Activated CD4-positive, alpha-beta T cell treated with anti-CD3 and anti-CD28 coated beads for 36 hours (primary cell): Measurements from ENCODE around the gene CACNA2D3. TPM values are rescaled to one million over a fixed set of nuclear protein-coding genes. Genes with fewer than 3 reads are reported as not detected.

Experiments used
- ATAC-seq: fragments of 200-7000 bp; cut with Tn5 transposase; one replicate; pipeline ENCODE4 v1.10.0; 2021; ENCODE audit warnings: mild to moderate bottlenecking, moderate library complexity
- CTCF ChIA-PET: fragments of 350-600 bp; sonication (Branson Sonifier 250); formaldehyde crosslinking; loops from one replicate; lab custom pipeline; 2021; ENCODE audit warnings: antibody characterized with exemption; lab: Charles Lee
- POLR2A ChIA-PET: fragments of 350-600 bp; sonication (Branson Sonifier 250); formaldehyde crosslinking; loops from one replicate; lab custom pipeline; 2021; ENCODE audit warnings: antibody characterized with exemption, inconsistent platforms; lab: Charles Lee
- DNase-seq: peaks from one replicate; pipeline ENCODE4 v3.0.0-alpha.2; 2020
- H3K27ac Mint-ChIP-seq: one replicate; pipeline ENCODE4 v1.8.0; 2021; ENCODE audit warnings: mixed read lengths
- H3K27me3 Mint-ChIP-seq: one replicate; pipeline ENCODE4 v1.8.0; 2021; ENCODE audit warnings: mixed read lengths
- H3K36me3 Mint-ChIP-seq: one replicate; pipeline ENCODE4 v1.8.0; 2021; ENCODE audit warnings: low read depth, mixed read lengths
- H3K4me1 Mint-ChIP-seq: one replicate; pipeline ENCODE4 v1.8.0; 2021; ENCODE audit warnings: mixed read lengths
- H3K4me3 Mint-ChIP-seq: one replicate; pipeline ENCODE4 v1.8.0; 2021; ENCODE audit warnings: mild to moderate bottlenecking, moderate library complexity, mixed read lengths
- H3K9me3 Mint-ChIP-seq: one replicate; pipeline ENCODE4 v1.8.0; 2021; ENCODE audit warnings: low read depth, mixed read lengths
- intact Hi-C, 2 experiments: fragments of 100-400 bp; cut with DNase I in 1 of 2; cut with micrococcal nuclease in 1 of 2; formaldehyde crosslinking; loops; one replicate each; pipeline versions ENCODE4 v1.14.2 to v1.15.1; 2022 to 2024; cut with DNase I, micrococcal nuclease
- total RNA-seq, 2 experiments: library from RNA; stranded (reverse); gene quantifications; one replicate each; pipeline ENCODE4 v1.2.3, GENCODE V29; 2021

CACNA2D3 gene
- total RNA-seq, 2 experiments from 2014 or later: not detected

DNA sequence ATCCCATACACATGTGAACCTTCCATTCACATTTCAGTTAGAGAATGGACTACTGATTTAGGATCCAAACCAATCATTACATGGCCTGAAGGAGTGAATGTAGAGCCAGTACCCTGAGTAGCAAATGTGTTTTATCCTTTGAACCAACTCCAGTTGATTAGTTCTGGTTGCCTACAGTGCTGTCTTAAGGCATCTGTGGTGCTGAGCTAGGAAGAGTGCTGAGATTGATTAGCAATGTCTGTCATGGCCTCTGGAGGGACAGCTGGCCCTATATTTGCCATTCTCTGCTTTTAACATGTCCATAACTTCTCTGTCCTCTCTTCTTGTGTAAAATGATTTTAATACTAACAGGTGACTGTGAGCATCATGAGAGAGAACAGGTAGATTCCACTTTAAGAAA lies 794.4 kb downstream of the CACNA2D3 start:
- Mint-ChIP-seq H3K4me1 (no peaks in the 10 kb centered on the region), H3K9me3 (peaks cover 4% of the 10 kb centered on the region), H3K4me3 (no peak overlapping the region), H3K36me3 (no peaks in the 10 kb centered on the region), H3K27me3 (no peaks in the 10 kb centered on the region), H3K27ac (no peak overlapping the region)
- ATAC-seq: no peak
- ChIA-PET POLR2A (no interaction called here), CTCF (no interaction called here)
- DNase-seq: no peak
- intact Hi-C loops: no loop called here

- H3K27me3 Mint-ChIP-seq: no peaks in the 10 kb centered on the region
- no peak overlapping the region for H3K4me3 Mint-ChIP-seq
- intact Hi-C loops: no loop called here
- POLR2A ChIA-PET: no interaction called here
- H3K36me3 Mint-ChIP-seq: no peaks in the 10 kb centered on the region
- no peak for ATAC-seq
- H3K9me3 Mint-ChIP-seq: peaks cover 4% of the 10 kb centered on the region
- no peaks in the 10 kb centered on the region for H3K4me1 Mint-ChIP-seq
- DNase-seq: no peak
- H3K27ac Mint-ChIP-seq: no peak overlapping the region
- CTCF ChIA-PET: no interaction called here
Measured at GRCh38 chr3:54917174-54917573, 794.8 kb downstream of the CACNA2D3 start.

DNA sequence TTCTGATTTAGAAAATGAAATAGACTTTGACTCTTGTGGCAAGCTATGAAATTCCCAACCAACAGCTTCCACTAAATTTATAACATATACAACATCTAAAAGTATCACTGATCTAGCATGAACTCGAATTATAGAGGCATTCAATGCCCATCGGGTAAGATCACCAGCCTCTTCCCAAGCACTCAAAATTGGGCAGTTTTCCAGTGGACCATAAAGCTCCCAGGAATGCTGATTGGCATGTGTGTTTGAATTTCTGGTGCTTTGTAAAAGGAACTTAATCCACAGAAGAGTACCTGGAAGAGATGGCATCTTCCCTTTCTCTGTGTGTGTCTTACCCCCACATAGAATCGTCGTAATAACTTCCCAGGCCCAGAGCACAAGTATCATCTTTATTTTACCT lies 795.5 kb downstream of the CACNA2D3 start:
- Mint-ChIP-seq H3K9me3 (no peaks in the 10 kb centered on the region), H3K4me3 (no peak overlapping the region), H3K4me1 (no peaks in the 10 kb centered on the region), H3K27ac (no peak overlapping the region), H3K27me3 (no peaks in the 10 kb centered on the region), H3K36me3 (no peaks in the 10 kb centered on the region)
- CTCF ChIA-PET: no interaction called here
- POLR2A ChIA-PET: no interaction called here
- DNase-seq (no peak), ATAC-seq (no peak)
- intact Hi-C loops: no loop called here

DNA sequence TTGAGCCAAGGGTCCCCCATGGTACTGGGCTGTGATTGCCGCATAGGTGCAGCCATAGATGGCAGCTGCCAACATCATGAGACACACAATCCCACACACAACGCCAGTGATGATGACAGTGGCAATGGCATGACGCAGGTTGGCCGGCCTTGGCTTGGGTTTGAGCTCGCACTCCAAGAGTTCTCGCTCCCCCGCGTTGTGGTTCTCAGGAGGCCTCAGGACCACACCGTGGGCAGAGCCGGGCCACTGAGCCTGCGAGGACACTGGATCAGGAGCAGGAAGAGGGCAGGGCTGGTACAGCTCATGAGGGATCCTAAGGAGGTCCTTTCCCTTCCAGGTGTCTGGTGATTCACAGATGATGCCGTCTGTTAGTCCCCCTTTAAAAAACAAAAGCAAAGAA lies 796.2 kb downstream of the CACNA2D3 start:
- H3K4me3 Mint-ChIP-seq: no peak overlapping the region
- no peaks in the 10 kb centered on the region for H3K27me3 Mint-ChIP-seq
- ChIA-PET CTCF (no interaction called here), POLR2A (no interaction called here)
- no peaks in the 10 kb centered on the region for H3K4me1 Mint-ChIP-seq
- intact Hi-C loops: no loop called here
- ATAC-seq: no peak
- peaks cover 2% of the 10 kb centered on the region for H3K9me3 Mint-ChIP-seq
- no peaks in the 10 kb centered on the region for H3K36me3 Mint-ChIP-seq
- no peak overlapping the region for H3K27ac Mint-ChIP-seq
- DNase-seq: no peak

GRCh38 chr3:54928046-54928770 lies 805.9 kb downstream of the CACNA2D3 start, which contains the start of gene LRTM1:
TSS of gene LRTM1 (minus strand) at chr3:54928059. CDS start at chr3:54927911, 148 bp downstream.
- no peaks in the 10 kb centered on the region for H3K4me1 Mint-ChIP-seq
- intact Hi-C loops: no loop called here

GRCh38 chr3:54931182-54931581 lies 808.8 kb downstream of the CACNA2D3 start:
- no peaks in the 10 kb centered on the region for H3K36me3 Mint-ChIP-seq
- CTCF ChIA-PET: no interaction called here
- no peak for DNase-seq
- H3K4me3 Mint-ChIP-seq: no peak overlapping the region
- H3K9me3 Mint-ChIP-seq: no peaks in the 10 kb centered on the region
- no peaks in the 10 kb centered on the region for H3K27me3 Mint-ChIP-seq
- POLR2A ChIA-PET: no interaction called here
- intact Hi-C loops: no loop called here
- ATAC-seq: no peak
- H3K4me1 Mint-ChIP-seq: no peaks in the 10 kb centered on the region
- no peak overlapping the region for H3K27ac Mint-ChIP-seq

More at GRCh38 chr3:54928046-54928770, 805.9 kb downstream of the CACNA2D3 start, which contains the start of gene LRTM1:
- Mint-ChIP-seq H3K36me3 (no peaks in the 10 kb centered on the region), H3K27ac (no peak within 1 kb of the TSS), H3K27me3 (no peaks in the 10 kb centered on the region), H3K4me3 (no peak within 1 kb of the TSS), H3K9me3 (peaks cover 1% of the 10 kb centered on the region)
- no peak for DNase-seq
- ChIA-PET CTCF (no interaction called here), POLR2A (no interaction called here)
- ATAC-seq: no peak

GRCh38 chr3:54932606-54933005 lies 810.3 kb downstream of the CACNA2D3 start:
- no peaks in the 10 kb centered on the region for H3K4me1 Mint-ChIP-seq
- intact Hi-C loops: no loop called here
- H3K9me3 Mint-ChIP-seq: no peaks in the 10 kb centered on the region
- no peaks in the 10 kb centered on the region for H3K27me3 Mint-ChIP-seq
- ATAC-seq (no peak), DNase-seq (no peak)
- no peak overlapping the region for H3K4me3 Mint-ChIP-seq
- H3K27ac Mint-ChIP-seq: no peak overlapping the region
- H3K36me3 Mint-ChIP-seq: no peaks in the 10 kb centered on the region
- ChIA-PET CTCF (no interaction called here), POLR2A (no interaction called here)

- ChIA-PET POLR2A (no interaction called here), CTCF (no interaction called here)
- no peaks in the 10 kb centered on the region for H3K4me1 Mint-ChIP-seq
- H3K27me3 Mint-ChIP-seq: no peaks in the 10 kb centered on the region
- no peaks in the 10 kb centered on the region for H3K36me3 Mint-ChIP-seq
- intact Hi-C loops: no loop called here
- no peaks in the 10 kb centered on the region for H3K9me3 Mint-ChIP-seq
- H3K4me3 Mint-ChIP-seq: no peak overlapping the region
- no peak overlapping the region for H3K27ac Mint-ChIP-seq
- ATAC-seq (no peak), DNase-seq (no peak)
Measured at GRCh38 chr3:54935869-54936268, 813.5 kb downstream of the CACNA2D3 start.

DNA sequence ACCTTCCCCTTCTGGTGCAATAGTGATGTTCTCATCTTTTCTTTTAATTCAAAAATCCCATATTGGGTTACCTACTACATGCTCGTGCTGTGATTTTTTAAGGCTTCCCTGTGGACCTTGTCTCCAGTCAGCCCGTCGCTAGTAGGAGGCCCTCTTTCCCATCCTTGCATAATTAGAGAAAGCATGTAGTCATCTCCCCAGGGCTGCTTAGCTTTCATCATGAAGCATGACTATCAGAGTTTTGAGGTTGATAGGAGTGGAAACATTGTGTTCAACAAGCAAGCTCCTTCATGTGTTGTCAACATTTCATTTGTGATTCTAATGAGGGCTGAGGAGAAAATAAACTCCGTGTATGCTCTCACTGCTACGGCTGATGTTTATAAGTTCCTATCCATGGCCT lies 814.2 kb downstream of the CACNA2D3 start:
- no peak overlapping the region for H3K4me3 Mint-ChIP-seq
- H3K4me1 Mint-ChIP-seq: no peaks in the 10 kb centered on the region
- no peak for DNase-seq
- no peak for ATAC-seq
- intact Hi-C loops: no loop called here
- ChIA-PET POLR2A (no interaction called here), CTCF (no interaction called here)
- H3K27me3 Mint-ChIP-seq: no peaks in the 10 kb centered on the region
- no peaks in the 10 kb centered on the region for H3K36me3 Mint-ChIP-seq
- H3K27ac Mint-ChIP-seq: no peak overlapping the region
- H3K9me3 Mint-ChIP-seq: no peaks in the 10 kb centered on the region

DNA sequence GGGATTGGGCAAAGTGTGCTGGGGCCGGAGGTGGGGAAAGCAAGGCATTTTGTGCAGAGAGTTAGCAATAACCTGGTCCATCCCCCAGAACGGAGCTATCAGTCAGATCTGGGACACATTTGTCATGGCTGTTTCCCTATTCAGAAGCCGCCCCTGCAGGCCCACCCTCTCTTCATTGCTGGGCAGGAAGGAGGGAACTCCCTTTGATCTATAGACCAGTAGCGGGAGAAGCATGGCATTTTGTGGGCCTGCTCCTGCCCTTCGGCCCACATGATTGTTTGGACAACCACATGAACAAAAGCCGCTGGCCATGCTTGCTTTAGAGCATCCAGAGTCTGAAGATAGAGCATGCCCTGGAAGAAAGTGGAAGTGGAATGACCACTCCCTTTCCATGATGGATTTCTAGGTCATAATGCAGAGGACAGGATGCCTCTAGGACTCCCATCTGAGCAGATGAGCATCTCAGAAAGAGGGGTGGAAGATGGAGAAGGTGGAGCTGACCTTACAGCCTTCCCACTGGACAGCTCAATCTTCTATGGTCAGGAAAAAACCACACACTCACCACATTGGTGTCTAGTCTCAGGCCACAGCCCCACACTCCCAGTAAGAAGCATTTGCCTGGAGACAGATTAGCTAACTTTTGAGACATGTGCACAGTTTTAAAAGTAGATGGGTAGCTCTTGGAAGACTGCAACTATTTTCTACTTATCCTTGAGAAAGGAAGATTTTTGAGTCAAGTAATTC lies 817.4 kb downstream of the CACNA2D3 start:
- no peaks in the 10 kb centered on the region for H3K9me3 Mint-ChIP-seq

DNA sequence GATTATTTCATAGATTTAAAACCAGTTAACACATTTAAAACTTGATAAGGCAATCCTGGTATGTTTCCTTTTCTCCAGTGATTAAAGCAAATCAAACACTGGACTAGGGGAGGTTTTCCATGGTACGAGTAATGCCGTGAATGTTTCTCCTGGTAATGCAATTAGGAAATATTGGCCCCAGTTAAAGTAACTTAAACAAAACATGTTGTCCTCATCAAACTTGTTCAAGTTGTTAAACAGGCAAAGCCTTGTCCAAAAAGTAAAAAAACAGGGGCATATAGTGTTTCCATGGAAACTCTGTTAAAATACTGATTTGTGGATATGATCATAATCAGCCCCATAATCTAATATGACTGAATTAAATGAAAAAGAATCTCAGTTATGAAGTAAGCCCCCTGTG lies 818.6 kb downstream of the CACNA2D3 start:
- Mint-ChIP-seq H3K4me1 (no peaks in the 10 kb centered on the region), H3K27me3 (no peaks in the 10 kb centered on the region), H3K27ac (no peak overlapping the region), H3K4me3 (no peak overlapping the region), H3K9me3 (no peaks in the 10 kb centered on the region), H3K36me3 (no peaks in the 10 kb centered on the region)
- intact Hi-C loops: loop anchor here in 1 of 2 experiments (5.0 kb wide), 1 partner anchor 451 kb away; no protein-coding TSS in a partner anchor
- CTCF ChIA-PET: no interaction called here
- no peak for DNase-seq
- no peak for ATAC-seq
- POLR2A ChIA-PET: no interaction called here

More for the DNA sequence above, 817.4 kb downstream of the CACNA2D3 start:
- ChIA-PET CTCF (interaction anchor here (0.6 kb wide), 1 partner anchor 94 kb away, joined by 3 read pairs; no protein-coding TSS in a partner anchor), POLR2A (no interaction called here)
- DNase-seq: no peak
- no peak for ATAC-seq
- no peaks in the 10 kb centered on the region for H3K27me3 Mint-ChIP-seq
- intact Hi-C loops: loop anchor here in 1 of 2 experiments (5.0 kb wide), 1 partner anchor 453 kb away; no protein-coding TSS in a partner anchor
- no peaks in the 10 kb centered on the region for H3K4me1 Mint-ChIP-seq
- no peak overlapping the region for H3K27ac Mint-ChIP-seq
- no peaks in the 10 kb centered on the region for H3K36me3 Mint-ChIP-seq
- H3K4me3 Mint-ChIP-seq: no peak overlapping the region
